HTERT RPE-1 (cell line): Measurements from ENCODE around the gene CCT8L2.
"Not testable (repeated sequence)": the region's sequence is repeated elsewhere in the genome, so short reads cannot be mapped to it uniquely, and the experiment has no call there.

ENCODE experiments used
- in situ Hi-C: fragments of 300-500 bp; cut with MboI; formaldehyde crosslinking; loops from 4 replicates; pipeline ENCODE4 v1.14.3; 2020; ENCODE audit warnings: low sequenced_read_pairs

The CCT8L2 gene

DNA sequence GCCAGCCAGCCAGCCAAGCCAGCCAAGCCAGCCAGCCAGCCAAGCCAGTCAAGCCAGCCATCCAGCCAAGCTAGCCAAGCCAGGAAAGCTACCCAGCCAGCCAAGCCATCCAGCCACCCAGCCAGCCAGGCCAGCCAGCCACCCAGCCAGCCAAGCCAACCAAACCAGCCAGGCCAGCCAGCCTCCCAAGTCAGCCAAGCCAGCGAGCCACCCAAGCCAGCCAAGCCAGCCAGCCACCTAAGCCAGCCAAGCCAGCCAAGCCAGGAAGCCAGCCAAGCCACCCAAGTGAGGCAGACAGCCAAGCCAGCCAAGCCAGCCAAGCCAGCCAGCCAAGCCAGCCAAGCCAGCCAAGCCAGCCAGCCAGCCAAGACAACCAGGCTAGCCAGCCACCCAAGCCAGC is 32.6 kb downstream of the CCT8L2 start:
- in situ Hi-C loops: not testable (repeated sequence)

DNA sequence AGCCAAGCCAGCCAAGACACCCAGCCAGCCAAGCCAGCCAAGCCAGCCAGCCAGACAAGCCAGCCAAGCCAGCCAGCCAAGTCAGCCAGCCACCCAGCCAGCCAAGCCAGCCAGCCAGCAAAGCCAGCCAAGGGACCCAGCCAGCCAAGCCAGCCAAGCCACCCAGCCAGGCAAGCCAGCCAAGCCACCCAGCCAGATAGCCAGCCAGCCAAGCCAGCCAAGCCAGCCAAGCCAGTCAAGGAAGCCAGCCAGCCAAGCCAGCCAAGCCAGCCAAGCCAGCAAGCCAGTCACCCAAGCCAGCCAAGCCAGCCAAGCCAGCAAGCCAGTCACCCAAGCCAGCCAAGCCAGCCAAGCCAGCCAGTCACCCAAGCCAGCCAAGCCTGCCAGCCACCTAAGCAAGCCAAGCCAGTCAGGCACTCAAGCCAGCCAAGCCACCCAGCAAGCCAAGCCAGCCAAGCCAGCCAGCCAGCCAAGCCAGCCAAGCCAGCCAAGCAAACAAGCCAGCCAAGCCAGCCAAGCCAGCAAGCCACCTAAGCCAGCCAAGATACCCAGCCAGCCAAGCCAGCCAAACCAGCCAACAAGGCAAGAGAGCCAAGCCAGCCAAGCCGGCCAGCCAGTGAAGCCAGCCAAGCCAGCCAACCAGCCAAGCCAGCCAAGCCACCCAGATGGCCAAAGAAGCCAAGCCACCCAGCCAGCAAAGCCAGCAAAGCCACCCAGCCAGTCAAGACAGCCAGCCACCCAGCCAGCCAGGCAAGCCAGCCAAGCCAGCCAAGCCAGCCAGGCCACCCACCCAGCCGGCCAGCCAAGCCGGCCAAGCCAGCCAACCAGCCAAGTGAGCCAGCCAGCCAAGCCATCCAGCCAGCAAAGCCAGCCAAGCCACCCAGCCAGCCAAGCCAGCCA is 33.3 kb downstream of the CCT8L2 start:
- in situ Hi-C loops: no loop called here

DNA sequence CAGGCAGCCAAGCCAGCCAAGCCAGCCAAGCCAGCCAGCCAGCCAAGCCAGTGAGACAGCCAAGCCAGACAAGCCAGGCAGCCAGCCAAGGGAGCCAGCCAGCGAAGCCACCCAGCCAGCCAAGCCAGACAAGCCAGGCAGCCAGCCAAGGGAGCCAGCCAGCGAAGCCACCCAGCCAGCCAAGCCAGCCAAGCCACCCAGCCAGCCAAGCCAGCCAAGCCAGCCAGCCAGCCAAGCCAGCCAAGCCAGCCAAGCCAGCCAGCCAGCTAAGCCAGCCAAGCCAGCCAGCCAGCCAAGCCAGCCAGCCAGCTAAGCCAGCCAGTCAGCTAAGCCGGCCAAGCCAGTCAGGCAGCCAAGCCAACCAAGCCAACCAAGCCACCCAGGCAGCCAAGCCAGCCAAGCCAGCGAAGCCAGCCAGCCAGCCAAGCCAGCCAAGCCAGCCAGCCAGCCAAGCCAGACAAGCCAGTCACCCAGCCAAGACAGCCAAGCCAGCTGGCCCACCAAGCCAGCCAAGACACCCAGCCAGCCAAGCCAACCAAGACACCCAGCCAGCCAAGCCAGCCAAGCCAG is 34.1 kb downstream of the CCT8L2 start:
- in situ Hi-C loops: not testable (repeated sequence)

GRCh38 chr22:16557511-16557910 is 35.1 kb downstream of the CCT8L2 start:
- in situ Hi-C loops: not testable (repeated sequence)

DNA sequence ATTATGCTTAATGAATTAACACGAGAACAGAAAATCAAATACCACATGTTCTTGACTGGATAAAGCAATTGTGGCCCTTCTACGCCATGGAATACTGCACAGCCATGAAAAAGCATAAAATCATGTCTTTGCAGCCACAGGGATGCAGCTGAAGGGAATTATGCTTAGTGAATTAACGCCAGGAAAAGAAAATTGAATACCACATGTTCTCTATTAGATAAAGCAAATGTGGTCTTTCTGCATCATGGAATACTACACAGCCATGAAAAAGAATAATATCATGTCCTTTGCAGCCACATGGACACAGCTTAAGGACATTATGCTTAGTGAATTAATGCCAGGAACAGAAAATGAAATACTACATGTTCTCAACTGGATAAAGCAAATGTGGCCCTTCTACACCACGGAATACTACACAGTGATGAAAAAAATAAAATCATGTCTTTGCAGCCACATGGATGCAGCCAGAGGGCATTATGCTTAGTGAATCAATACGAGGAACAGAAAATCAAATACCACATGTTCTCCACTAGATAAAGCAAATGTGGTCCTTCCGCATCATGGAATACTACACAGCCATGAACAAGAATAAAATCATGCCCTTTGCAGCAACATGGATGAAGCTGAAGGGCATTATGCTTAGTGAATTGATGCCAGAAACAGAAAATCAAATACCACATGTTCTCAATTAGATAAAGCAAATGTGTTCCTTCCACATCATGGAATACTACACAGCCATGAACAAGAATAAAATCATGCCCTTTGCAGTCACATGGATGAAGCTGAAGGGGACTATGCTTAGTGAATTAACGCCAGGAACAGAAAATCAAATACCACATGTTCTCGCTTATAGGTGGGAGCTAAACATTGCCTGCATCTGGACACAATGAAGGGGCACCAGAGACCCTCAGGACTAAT is 37.3 kb downstream of the CCT8L2 start:
- in situ Hi-C loops: not testable (repeated sequence)

DNA sequence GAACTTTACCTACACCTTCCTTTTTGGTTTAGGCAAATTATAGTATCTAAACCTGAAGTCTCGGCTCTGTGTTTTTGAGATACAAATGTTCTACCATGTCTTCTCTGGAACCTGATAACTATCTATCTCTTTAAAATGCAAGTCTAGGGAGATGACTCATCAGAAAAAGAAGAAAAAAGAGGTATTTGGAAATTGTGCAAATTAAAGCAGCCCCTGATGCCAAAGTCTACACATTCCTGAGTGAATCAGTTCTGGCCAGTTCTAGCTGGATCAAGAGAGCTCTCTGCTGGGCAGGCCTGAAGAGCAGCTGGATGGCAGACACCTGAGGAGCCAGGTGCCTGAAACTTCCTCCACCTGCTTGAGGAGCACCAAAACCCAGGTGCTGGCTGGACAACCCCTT is 49.3 kb downstream of the CCT8L2 start:
- in situ Hi-C loops: not testable (repeated sequence)
